Peyer's patch (tissue), 4 donors: ENCODE measurements around the gene TMCO4. TPM values are rescaled to one million over a fixed set of nuclear protein-coding genes. Genes with fewer than 3 reads are reported as not detected.

Experiments
- DNase-seq, 3 donors: peaks; one replicate each; pipeline ENCODE4 v3.0.0-alpha.2; 2017 to 2019
- H3K27ac ChIP-seq, 4 donors: fragments of 200-600 bp; sonication (generic); one replicate each; pipeline ENCODE4 v1.5.1; 2016 to 2019
- H3K27me3 ChIP-seq, 2 donors: fragments of 200-600 bp; sonication (generic); one replicate each; pipeline ENCODE4 v1.5.1; 2019
- H3K36me3 ChIP-seq, 3 donors: fragments of 200-600 bp; sonication (generic); one replicate each; pipeline ENCODE4 v1.5.1; 2016 to 2019
- H3K4me1 ChIP-seq, 4 donors: fragments of 200-600 bp; sonication (generic); one replicate each; pipeline ENCODE4 v1.5.1; 2016 to 2019
- H3K4me3 ChIP-seq, 4 donors: fragments of 200-600 bp; sonication (generic); 1 replicate in 3 of 4; 2 replicates in 1 of 4; pipeline ENCODE4 v1.5.1; 2016 to 2019; ENCODE audit warnings: mild to moderate bottlenecking in 1 of 4
- H3K9me3 ChIP-seq, 4 donors: fragments of 200-600 bp; sonication (generic); one replicate each; pipeline ENCODE4 v1.5.1; 2016 to 2019; ENCODE audit warnings: mild to moderate bottlenecking in 1 of 4
- POLR2A ChIP-seq, 2 donors: fragments of 450-650 bp; IDR thresholded peaks; one replicate each; pipeline ENCODE4 v1.5.1; 2017; ENCODE audit warnings: antibody characterized with exemption in 2 of 2, mild to moderate bottlenecking in 2 of 2, moderate library complexity in 2 of 2
- total RNA-seq, 4 donors: library from RNA; depleted of rRNA; stranded (reverse); fragments of >200 nt; gene quantifications; one replicate each; pipeline ENCODE4 v1.1.0, GENCODE V29; 2016
- TF ChIP-seq, protein P1 (sequence below), 6 experiments: fragments of 450-650 bp in 4 of 6; fragments of 200-600 bp in 2 of 6; sonication (generic) in 1 of 6; IDR thresholded peaks; one replicate each; pipeline ENCODE4 v1.5.1; 2017 to 2019; ENCODE audit warnings: antibody characterized with exemption in 6 of 6, mild to moderate bottlenecking in 3 of 6, moderate library complexity in 1 of 6

Gene TMCO4
- total RNA-seq, 4 donors from 2014 or later: 13.5 to 40.4 (median 26.1) TPM

DNA sequence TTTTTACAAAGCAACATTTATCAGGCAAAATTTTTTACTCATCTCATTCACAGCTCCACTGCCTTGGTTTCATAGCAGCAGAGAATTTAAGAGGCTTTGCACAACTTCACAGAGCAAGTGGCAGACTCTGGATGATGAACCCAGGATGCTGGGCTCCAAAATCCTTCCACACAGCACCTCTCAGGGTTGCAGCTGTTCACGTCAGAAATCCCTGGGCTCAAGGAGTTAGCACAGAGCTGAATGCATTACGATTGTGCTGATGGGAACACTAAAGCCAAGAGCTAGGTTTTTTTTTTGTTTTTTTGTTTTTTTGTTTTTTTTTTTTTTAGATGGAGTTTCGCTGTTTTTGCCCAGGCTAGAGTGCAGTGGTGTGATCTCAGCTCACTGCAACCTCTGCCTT, 137.4 kb downstream of the TMCO4 start:
- Histone ChIP-seq H3K4me3 (no peak overlapping the region), H3K4me1 (peaks cover 0 to 28% (median 9%) of the 10 kb centered on the region in 4 donors), H3K36me3 (peaks cover 0 to 15% (median 0%) of the 10 kb centered on the region in 3 donors), H3K27ac (no peak overlapping the region), H3K9me3 (no peaks in the 10 kb centered on the region), H3K27me3 (peaks cover 0 to 32% of the 10 kb centered on the region in 2 donors)
- TF ChIP-seq, protein P1, sequence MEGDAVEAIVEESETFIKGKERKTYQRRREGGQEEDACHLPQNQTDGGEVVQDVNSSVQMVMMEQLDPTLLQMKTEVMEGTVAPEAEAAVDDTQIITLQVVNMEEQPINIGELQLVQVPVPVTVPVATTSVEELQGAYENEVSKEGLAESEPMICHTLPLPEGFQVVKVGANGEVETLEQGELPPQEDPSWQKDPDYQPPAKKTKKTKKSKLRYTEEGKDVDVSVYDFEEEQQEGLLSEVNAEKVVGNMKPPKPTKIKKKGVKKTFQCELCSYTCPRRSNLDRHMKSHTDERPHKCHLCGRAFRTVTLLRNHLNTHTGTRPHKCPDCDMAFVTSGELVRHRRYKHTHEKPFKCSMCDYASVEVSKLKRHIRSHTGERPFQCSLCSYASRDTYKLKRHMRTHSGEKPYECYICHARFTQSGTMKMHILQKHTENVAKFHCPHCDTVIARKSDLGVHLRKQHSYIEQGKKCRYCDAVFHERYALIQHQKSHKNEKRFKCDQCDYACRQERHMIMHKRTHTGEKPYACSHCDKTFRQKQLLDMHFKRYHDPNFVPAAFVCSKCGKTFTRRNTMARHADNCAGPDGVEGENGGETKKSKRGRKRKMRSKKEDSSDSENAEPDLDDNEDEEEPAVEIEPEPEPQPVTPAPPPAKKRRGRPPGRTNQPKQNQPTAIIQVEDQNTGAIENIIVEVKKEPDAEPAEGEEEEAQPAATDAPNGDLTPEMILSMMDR (IDR thresholded peaks at IDR 0.05): no peak
- no peak for DNase-seq

DNA sequence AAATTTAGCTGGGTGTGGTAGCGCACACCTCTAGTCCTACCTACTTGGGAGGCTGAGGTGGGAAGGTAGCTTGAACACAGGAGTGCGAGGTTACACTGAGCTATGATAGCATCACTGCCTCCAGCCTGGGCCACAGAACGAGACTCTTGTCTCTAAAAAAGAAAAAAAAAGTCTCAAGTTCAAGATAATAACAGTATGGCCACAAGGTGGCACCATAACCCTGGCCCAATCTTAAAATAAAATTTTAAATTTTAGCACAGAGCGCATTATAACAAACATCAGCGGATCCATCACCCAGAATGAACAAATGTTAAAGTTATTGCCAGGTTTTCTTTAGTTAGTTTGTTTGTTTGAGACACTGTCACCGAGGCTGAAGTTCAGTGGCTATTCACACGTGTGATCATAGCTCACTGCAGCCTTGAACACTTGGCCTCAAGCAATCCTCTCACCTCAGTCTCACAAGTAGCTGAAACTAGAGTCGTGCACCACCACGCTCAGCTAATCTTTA, 137.9 kb downstream of the TMCO4 start:
- H3K27me3 ChIP-seq: peaks cover 0 to 32% of the 10 kb centered on the region in 2 donors
- no peak overlapping the region for H3K27ac ChIP-seq
- H3K36me3 ChIP-seq: peaks cover 0 to 20% (median 0%) of the 10 kb centered on the region in 3 donors
- H3K4me3 ChIP-seq: no peak overlapping the region
- DNase-seq: no peak
- TF ChIP-seq, protein P1 (IDR thresholded peaks at IDR 0.05): peak; percentile 47 to 85 (median 63)
- TF ChIP-seq POLR2A (IDR thresholded peaks at IDR 0.05): no peak
- H3K9me3 ChIP-seq: no peaks in the 10 kb centered on the region
- H3K4me1 ChIP-seq: peaks cover 0 to 28% (median 9%) of the 10 kb centered on the region in 4 donors

DNA sequence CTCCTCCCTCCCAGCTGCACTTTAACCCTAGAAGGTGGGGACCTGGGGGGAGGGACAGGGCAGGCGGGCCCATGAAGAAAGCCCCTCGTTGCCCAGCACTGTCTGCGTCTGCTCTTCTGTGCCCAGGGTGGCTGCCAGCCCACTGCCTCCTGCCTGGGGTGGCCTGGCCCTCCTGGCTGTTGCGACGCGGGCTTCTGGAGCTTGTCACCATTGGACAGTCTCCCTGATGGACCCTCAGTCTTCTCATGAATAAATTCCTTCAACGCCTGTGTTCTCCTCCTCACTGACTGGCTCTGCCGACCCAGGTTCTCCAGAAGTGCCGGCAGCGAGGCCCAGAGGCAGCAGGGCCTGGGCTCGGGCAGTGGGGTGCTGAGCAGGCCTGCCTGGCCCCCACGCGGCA, 141.5 kb downstream of the TMCO4 start:
- H3K27ac ChIP-seq: no peak overlapping the region

DNA sequence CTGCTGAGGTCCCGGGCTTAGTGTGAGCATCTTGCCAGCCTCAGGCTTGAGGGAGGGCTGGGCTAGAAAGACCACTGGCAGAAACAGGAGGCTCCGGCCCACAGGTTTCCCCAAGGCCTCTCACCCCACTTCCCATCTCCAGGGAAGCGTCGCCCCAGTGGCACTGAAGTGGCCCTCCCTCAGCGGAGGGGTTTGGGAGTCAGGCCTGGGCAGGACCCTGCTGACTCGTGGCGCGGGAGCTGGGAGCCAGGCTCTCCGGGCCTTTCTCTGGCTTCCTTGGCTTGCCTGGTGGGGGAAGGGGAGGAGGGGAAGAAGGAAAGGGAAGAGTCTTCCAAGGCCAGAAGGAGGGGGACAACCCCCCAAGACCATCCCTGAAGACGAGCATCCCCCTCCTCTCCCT, 142.2 kb downstream of the TMCO4 start:
- Histone ChIP-seq H3K27ac (no peak overlapping the region), H3K27me3 (no peaks in the 10 kb centered on the region), H3K9me3 (no peaks in the 10 kb centered on the region), H3K4me3 (no peak overlapping the region), H3K4me1 (peaks cover 0 to 40% (median 0%) of the 10 kb centered on the region in 4 donors), H3K36me3 (peaks cover 0 to 44% (median 0%) of the 10 kb centered on the region in 3 donors)
- TF ChIP-seq, protein P1 (IDR thresholded peaks at IDR 0.05): no peak
- no peak for TF ChIP-seq POLR2A (IDR thresholded peaks at IDR 0.05)
- DNase-seq: no peak

More for the DNA sequence above, 141.5 kb downstream of the TMCO4 start:
- Histone ChIP-seq H3K9me3 (no peaks in the 10 kb centered on the region), H3K27me3 (no peaks in the 10 kb centered on the region), H3K4me3 (no peak overlapping the region), H3K36me3 (peaks cover 0 to 44% (median 0%) of the 10 kb centered on the region in 3 donors), H3K4me1 (peaks cover 0 to 38% (median 0%) of the 10 kb centered on the region in 4 donors)
- DNase-seq: peak in 1 of 3 donors; percentile 49
- TF ChIP-seq, protein P1 (IDR thresholded peaks at IDR 0.05): no peak
- no peak for TF ChIP-seq POLR2A (IDR thresholded peaks at IDR 0.05)

DNA sequence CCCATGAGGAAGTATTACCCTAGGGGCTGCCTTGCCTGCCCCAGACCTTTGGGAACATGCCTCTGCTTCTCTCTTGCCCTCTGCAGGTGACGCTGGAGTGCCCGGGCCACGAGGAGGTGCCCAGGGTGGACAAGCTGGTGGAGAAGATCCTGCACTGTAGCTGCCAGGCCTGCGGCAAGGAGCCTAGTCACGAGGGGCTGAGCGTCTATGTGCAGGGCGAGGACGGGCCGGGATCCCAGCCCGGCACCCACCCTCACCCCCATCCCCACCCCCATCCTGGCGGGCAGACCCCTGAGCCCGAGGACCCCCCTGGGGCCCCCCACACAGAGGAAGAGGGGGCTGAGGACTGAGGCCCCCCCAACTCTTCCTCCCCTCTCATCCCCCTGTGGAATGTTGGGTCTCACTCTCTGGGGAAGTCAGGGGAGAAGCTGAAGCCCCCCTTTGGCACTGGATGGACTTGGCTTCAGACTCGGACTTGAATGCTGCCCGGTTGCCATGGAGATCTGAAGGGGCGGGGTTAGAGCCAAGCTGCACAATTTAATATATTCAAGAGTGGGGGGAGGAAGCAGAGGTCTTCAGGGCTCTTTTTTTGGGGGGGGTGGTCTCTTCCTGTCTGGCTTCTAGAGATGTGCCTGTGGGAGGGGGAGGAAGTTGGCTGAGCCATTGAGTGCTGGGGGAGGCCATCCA, 142.8 kb downstream of the TMCO4 start:
- TF ChIP-seq, protein P1 (IDR thresholded peaks at IDR 0.05): no peak
- no peak for TF ChIP-seq POLR2A (IDR thresholded peaks at IDR 0.05)
- no peak overlapping the region for H3K27ac ChIP-seq
- H3K36me3 ChIP-seq: peaks cover 0 to 44% (median 0%) of the 10 kb centered on the region in 3 donors

More for the DNA sequence above, 142.8 kb downstream of the TMCO4 start:
- Histone ChIP-seq H3K27me3 (no peaks in the 10 kb centered on the region), H3K4me3 (no peak overlapping the region), H3K4me1 (peaks cover 0 to 46% (median 0%) of the 10 kb centered on the region in 4 donors), H3K9me3 (no peaks in the 10 kb centered on the region)
- DNase-seq: no peak
